HUES6 (cell line): ENCODE measurements around the gene CPLX3.

Experiments
- H3K27ac ChIP-seq: 2 replicates; pipeline ENCODE4 v1.7.0; 2013; ENCODE audit warnings: low read depth, mild to moderate bottlenecking, low read length, inconsistent platforms
- H3K27me3 ChIP-seq: 2 replicates; pipeline ENCODE4 v1.6.1; 2013; ENCODE audit warnings: low read length; ENCODE audit not compliant: control insufficient read depth, insufficient read depth
- H3K36me3 ChIP-seq: 2 replicates; pipeline ENCODE4 v1.6.1; 2013; ENCODE audit warnings: low read length; ENCODE audit not compliant: control insufficient read depth, insufficient read depth
- H3K4me1 ChIP-seq: 2 replicates; pipeline ENCODE4 v1.6.1; 2013; ENCODE audit warnings: low read length; ENCODE audit not compliant: control insufficient read depth, insufficient read depth
- H3K4me3 ChIP-seq: 2 replicates; pipeline ENCODE4 v1.5.1; 2013; ENCODE audit warnings: low read depth, low read length
- H3K9ac ChIP-seq: one replicate; pipeline ENCODE4 v1.6.1; 2013; ENCODE audit warnings: mild to moderate bottlenecking, low read length
- H3K9me3 ChIP-seq: 2 replicates; pipeline ENCODE4 v1.6.1; 2013; ENCODE audit warnings: low read depth, low read length; ENCODE audit not compliant: control insufficient read depth, insufficient read depth

CPLX3 gene

GRCh38 chr15:74840851-74841775 is 14.7 kb downstream of the CPLX3 start:
- Histone ChIP-seq H3K27ac (no peak overlapping the region), H3K9me3 (no peaks in the 10 kb centered on the region), H3K9ac (no peak overlapping the region), H3K4me1 (peaks cover 17% of the 10 kb centered on the region), H3K27me3 (no peaks in the 10 kb centered on the region), H3K36me3 (peaks cover 34% of the 10 kb centered on the region), H3K4me3 (no peak overlapping the region)

- Histone ChIP-seq H3K4me3 (peak overlapping the region; percentile 86), H3K27me3 (no peaks in the 10 kb centered on the region), H3K9me3 (no peaks in the 10 kb centered on the region), H3K4me1 (peaks cover 17% of the 10 kb centered on the region), H3K36me3 (peaks cover 30% of the 10 kb centered on the region), H3K27ac (no peak overlapping the region), H3K9ac (no peak overlapping the region)
Measured at GRCh38 chr15:74841891-74842373, 15.5 kb downstream of the CPLX3 start.

GRCh38 chr15:74842581-74843444 is 16.4 kb downstream of the CPLX3 start, which contains the start of gene ULK3:
Gene ULK3 (minus strand): TSS chr15:74843156. CDS start chr15:74843105, 51 bp downstream.
- no peaks in the 10 kb centered on the region for H3K9me3 ChIP-seq
- no peaks in the 10 kb centered on the region for H3K27me3 ChIP-seq
- H3K27ac ChIP-seq = peak within 1 kb of the TSS; percentile 92
- peaks cover 17% of the 10 kb centered on the region for H3K4me1 ChIP-seq
- peaks cover 32% of the 10 kb centered on the region for H3K36me3 ChIP-seq
- peak within 1 kb of the TSS; percentile 86 for H3K4me3 ChIP-seq
- peak within 1 kb of the TSS; percentile 81 for H3K9ac ChIP-seq

- Histone ChIP-seq H3K4me1 (peaks cover 17% of the 10 kb centered on the region), H3K27ac (peak overlapping the region; percentile 92), H3K36me3 (peaks cover 36% of the 10 kb centered on the region)
Measured at GRCh38 chr15:74843445-74843828, 17.0 kb downstream of the CPLX3 start.

GRCh38 chr15:74843891-74844299 is 17.5 kb downstream of the CPLX3 start:
- H3K27ac ChIP-seq = peak overlapping the region; percentile 92; the same call in 1 of the 2 replicates
- H3K27me3 ChIP-seq = no peaks in the 10 kb centered on the region
- H3K9ac ChIP-seq = peak overlapping the region; percentile 81
- H3K4me3 ChIP-seq = peak overlapping the region; percentile 86
- H3K4me1 ChIP-seq = peaks cover 17% of the 10 kb centered on the region
- H3K36me3 ChIP-seq = peaks cover 37% of the 10 kb centered on the region
- H3K9me3 ChIP-seq = no peaks in the 10 kb centered on the region

More at GRCh38 chr15:74843445-74843828, 17.0 kb downstream of the CPLX3 start:
- Histone ChIP-seq H3K27me3 (no peaks in the 10 kb centered on the region), H3K4me3 (peak overlapping the region; percentile 86), H3K9me3 (no peaks in the 10 kb centered on the region), H3K9ac (peak overlapping the region; percentile 81)

- H3K9ac ChIP-seq = no peak overlapping the region
- H3K36me3 ChIP-seq = peaks cover 37% of the 10 kb centered on the region
- H3K9me3 ChIP-seq = no peaks in the 10 kb centered on the region
- no peak overlapping the region for H3K27ac ChIP-seq
- H3K4me1 ChIP-seq = peaks cover 17% of the 10 kb centered on the region
- no peak overlapping the region for H3K4me3 ChIP-seq
- H3K27me3 ChIP-seq = no peaks in the 10 kb centered on the region
Measured at GRCh38 chr15:74844319-74845207, 18.1 kb downstream of the CPLX3 start.

- H3K4me1 ChIP-seq = peaks cover 17% of the 10 kb centered on the region
- H3K4me3 ChIP-seq = no peak overlapping the region
- H3K9me3 ChIP-seq = no peaks in the 10 kb centered on the region
- peaks cover 43% of the 10 kb centered on the region for H3K36me3 ChIP-seq
- no peak overlapping the region for H3K9ac ChIP-seq
- H3K27ac ChIP-seq = no peak overlapping the region
- H3K27me3 ChIP-seq = no peaks in the 10 kb centered on the region
Measured at GRCh38 chr15:74845208-74845568, 18.8 kb downstream of the CPLX3 start.

- H3K4me3 ChIP-seq = no peak overlapping the region
- no peak overlapping the region for H3K27ac ChIP-seq
- no peak overlapping the region for H3K9ac ChIP-seq
- peaks cover 17% of the 10 kb centered on the region for H3K4me1 ChIP-seq
- H3K9me3 ChIP-seq = no peaks in the 10 kb centered on the region
- H3K36me3 ChIP-seq = peaks cover 44% of the 10 kb centered on the region
- no peaks in the 10 kb centered on the region for H3K27me3 ChIP-seq
Measured at GRCh38 chr15:74845581-74845980, 19.2 kb downstream of the CPLX3 start.

GRCh38 chr15:74847432-74847831 is 21.0 kb downstream of the CPLX3 start:
- Histone ChIP-seq H3K27ac (no peak overlapping the region), H3K27me3 (no peaks in the 10 kb centered on the region), H3K4me1 (peaks cover 11% of the 10 kb centered on the region; the same call in 1 of the 2 replicates), H3K4me3 (no peak overlapping the region), H3K9ac (no peak overlapping the region), H3K36me3 (peaks cover 62% of the 10 kb centered on the region), H3K9me3 (no peaks in the 10 kb centered on the region)

GRCh38 chr15:74850393-74850792 is 24.0 kb downstream of the CPLX3 start:
- Histone ChIP-seq H3K4me3 (no peak overlapping the region), H3K36me3 (peaks cover 70% of the 10 kb centered on the region), H3K4me1 (no peaks in the 10 kb centered on the region), H3K27ac (no peak overlapping the region), H3K27me3 (no peaks in the 10 kb centered on the region), H3K9me3 (no peaks in the 10 kb centered on the region), H3K9ac (no peak overlapping the region)
